SKM-1 treated with dmso at 0.1 percent for 144 hours (cell line): ENCODE results near the gene ERC1.

Experiments
- DNase-seq: peaks from one replicate; lab custom pipeline; 2025; ENCODE audit not compliant: unreplicated experiment; lab: John Stamatoyannopoulos, UW

Gene ERC1

DNA sequence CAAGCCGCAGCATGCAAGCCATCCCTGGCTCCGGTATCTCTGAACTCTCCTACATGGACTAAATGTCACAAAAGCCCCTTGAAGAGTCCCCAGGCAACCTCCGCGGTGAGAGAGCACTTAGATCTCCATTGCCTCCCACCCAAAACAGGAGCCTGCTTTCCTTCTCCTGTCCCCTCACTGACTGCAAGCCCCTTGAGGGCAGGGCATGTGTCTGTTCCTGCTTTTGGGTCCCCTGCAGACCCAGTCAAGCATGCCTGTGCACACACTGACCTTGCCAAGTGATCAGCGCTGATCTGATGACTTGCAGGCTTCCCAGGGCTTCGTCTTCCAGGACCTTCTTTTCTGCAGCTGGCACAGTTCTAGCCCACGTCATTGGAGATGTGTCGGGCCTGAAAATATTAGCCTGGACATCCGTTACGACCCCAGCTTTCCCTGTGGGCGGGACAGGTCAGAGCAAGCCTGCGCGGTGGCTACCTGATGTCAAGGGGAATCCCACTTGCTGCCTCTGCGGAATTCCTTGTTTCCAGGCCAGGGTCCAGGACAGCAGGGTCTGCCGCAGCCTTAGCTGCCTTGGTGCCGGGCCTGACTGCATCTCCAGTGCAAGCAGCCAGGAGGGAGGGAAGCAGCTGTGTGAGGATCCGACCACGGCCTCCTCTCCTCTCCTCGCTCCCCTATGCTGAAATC, 510.8 kb downstream of the ERC1 start:
- no peak for DNase-seq

GRCh38 chr12:1502379-1502720, 511.3 kb downstream of the ERC1 start:
- no peak for DNase-seq

DNA sequence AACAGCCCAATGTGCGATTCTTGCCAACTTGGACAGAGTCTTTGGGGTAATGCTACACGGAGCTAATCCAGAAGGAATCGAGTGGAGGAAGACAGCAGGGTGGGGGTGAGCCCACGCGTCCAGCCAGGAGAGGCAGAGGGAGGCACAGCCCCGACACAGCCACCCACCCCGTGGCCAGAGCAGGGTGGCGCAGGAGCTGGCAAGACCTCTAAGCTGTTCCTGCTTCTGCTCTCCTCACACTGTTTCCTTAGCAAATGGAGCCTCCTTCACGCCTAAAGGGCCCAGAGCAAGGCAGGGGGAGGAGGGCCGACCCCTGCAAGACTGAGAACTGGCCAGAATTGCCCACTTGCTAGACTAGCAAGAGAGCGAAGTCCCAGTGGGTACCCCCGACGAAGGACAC, 511.8 kb downstream of the ERC1 start:
- DNase-seq: no peak

- DNase-seq: no peak
These were observed 512.3 kb downstream of the ERC1 start for GRCh38 chr12:1503281-1503711.

GRCh38 chr12:1504304-1504894, 513.4 kb downstream of the ERC1 start:
- DNase-seq: peak; percentile 8

GRCh38 chr12:1504895-1505311, 513.9 kb downstream of the ERC1 start:
- no peak for DNase-seq

- no peak for DNase-seq
These were observed 514.6 kb downstream of the ERC1 start for GRCh38 chr12:1505576-1505975.

DNA sequence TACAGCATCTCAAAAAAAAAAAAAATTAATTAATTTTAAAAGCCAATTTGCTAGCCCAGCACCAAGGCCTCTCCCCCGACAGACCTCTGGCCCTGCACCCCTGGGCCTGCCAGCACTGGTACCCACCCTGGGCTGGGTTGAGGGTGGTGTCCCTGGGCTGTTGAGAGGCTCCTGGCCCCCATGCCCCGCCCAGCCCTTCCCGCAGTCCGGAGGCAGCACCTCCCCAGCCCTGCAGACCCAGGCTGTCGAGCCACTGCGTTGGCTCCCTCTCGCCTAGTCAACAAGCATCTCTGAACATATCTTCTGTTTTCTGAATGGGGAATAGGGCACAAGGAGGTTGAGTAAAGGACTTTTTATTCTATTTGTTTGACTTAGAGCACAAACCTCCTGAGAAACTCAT, 516.3 kb downstream of the ERC1 start:
- no peak for DNase-seq

DNA sequence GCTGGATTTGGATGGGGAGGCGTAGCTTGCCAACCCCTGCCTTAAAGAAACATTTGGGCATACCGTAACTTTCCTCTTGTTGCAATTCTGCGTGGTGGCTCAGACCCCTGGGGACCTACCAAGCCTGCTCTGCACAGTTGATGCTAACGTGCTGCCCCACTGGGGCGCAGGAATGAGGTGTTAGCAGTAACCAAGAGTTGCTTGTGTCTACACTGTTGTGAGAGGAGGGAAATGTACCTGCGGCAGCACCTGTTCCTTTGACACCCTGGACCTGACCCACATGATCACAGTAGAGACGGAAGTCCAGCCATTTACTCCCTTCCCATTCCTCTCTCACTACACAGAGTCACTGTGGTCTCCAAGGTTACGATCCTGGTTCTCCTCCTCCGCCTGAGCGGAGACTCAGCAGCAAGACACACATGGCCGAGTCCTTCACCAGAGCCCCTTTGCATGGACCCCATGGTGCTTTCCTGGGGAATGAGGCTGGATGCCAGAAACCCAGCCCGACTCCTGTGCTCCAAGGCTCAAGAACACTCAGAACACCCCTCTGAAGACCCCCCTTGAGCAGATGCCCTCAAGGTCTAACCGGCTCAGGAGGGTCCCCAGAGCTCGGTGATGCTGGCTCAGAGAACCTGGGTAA, 518.5 kb downstream of the ERC1 start:
- no peak for DNase-seq

GRCh38 chr12:1510056-1510812, 519.2 kb downstream of the ERC1 start:
- DNase-seq: no peak

GRCh38 chr12:1515010-1515409, 524.0 kb downstream of the ERC1 start:
- no peak for DNase-seq

DNA sequence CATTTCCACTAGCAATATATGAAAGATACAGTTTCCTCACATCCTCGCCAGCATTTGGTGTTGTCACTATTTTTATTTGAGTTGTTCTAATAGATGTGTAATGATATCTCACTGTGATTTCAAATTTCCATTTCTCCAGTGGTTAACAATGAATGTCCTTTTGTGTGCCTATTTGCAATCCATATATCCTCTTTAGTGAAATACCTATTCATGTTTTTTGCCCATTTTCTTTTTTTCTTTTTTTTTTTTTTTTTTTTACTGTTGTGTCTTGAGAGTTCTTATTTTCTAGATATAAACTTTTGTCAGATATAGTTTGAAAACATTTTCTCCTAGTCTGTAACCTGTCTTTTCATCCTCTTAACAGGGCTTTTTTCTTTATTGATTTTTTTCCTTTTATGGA, 524.4 kb downstream of the ERC1 start:
- no peak for DNase-seq

- DNase-seq: no peak
These were observed 526.0 kb downstream of the ERC1 start for GRCh38 chr12:1517007-1517406.

DNA sequence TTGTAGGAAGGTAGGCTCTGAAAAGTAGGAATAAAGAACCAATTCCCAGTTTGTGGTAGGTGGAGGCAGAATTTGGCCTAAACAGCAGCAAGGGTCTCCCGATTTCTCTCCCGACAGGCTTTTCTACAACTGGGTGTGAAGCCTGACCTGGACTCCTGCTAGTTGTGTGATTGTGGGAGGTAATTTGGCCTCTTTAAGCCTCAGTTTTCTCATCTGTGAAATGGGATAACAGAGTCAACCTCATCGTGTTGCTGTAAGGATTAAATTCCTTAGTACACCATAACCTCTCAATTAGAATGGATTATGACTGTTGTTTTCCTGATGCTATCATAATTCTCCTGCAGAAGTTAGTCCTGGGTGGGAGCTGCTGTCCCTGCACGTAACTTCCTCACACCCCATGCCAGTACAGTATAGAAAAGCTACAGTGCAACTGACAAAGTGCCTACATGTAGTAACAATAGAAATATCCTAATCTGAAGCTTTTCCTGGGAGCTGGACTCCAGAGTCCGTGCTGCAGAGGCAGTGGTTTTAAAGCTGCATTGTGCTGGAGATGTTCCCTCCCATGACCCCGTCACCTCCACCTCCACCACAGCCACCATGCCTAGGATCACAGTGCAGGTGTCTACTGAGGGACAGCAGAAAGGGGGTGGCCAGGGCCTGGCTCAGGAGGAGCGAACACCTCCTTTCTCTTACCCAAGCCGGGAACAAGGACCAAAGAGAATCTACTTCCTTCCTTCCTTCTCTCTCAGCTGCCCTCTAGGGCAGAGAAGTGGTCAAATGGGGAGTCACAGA, 526.9 kb downstream of the ERC1 start:
- no peak for DNase-seq

GRCh38 chr12:1518591-1519516, 527.8 kb downstream of the ERC1 start:
- DNase-seq: no peak

- DNase-seq: no peak
These were observed 528.6 kb downstream of the ERC1 start for GRCh38 chr12:1519642-1520041.

DNA sequence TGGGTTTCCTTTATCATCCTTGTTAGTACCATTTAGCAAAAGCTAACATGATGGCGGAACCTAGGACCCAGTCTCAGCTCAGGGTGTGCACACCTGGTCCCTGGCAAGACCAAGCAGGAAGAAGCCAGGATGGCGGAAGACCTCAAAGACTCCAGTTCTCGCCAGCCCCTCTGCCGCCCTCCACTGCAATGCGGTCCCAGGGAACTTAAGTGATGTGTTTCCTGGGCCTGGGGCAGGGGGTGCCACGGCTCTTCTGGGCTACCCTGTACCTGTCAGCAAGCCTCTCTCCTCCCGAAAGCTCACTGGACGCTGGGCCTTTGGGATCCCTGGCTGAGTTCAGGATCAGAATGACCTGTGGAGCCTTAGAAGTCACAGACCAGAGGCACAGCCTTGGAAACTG, 532.0 kb downstream of the ERC1 start:
- DNase-seq: no peak

GRCh38 chr12:1523558-1524050, 532.6 kb downstream of the ERC1 start:
- DNase-seq: no peak

- DNase-seq: no peak
These were observed 534.8 kb downstream of the ERC1 start for GRCh38 chr12:1525858-1526257.

GRCh38 chr12:1527789-1528188, 536.8 kb downstream of the ERC1 start:
- DNase-seq: no peak
